Activated CD4-positive, alpha-beta T cell treated with anti-CD3 and anti-CD28 coated beads, Interleukin-2, amount 50 U/mL, for 4 hours (primary cell): Measurements from ENCODE around the gene ATP6V1C2.

Experiments
- DNase-seq, 2 experiments: peaks; one replicate each; pipeline ENCODE4 v3.0.0-alpha.2; 2020

The ATP6V1C2 gene

GRCh38 chr2:10733980-10734379 lies 12.6 kb downstream of the ATP6V1C2 start:
- no peak for DNase-seq

- no peak for DNase-seq
Observed at GRCh38 chr2:10738192-10738591, 16.8 kb downstream of the ATP6V1C2 start.

GRCh38 chr2:10740226-10740625 lies 18.8 kb downstream of the ATP6V1C2 start:
- DNase-seq = no peak

- no peak for DNase-seq
Observed at GRCh38 chr2:10741139-10741538, 19.7 kb downstream of the ATP6V1C2 start.

- DNase-seq = no peak
Observed at GRCh38 chr2:10742666-10743065, 21.2 kb downstream of the ATP6V1C2 start.

- DNase-seq = no peak
Observed at GRCh38 chr2:10750610-10751009, 29.2 kb downstream of the ATP6V1C2 start.

- no peak for DNase-seq
Observed at GRCh38 chr2:10752236-10752635, 30.8 kb downstream of the ATP6V1C2 start.

- DNase-seq = no peak
Observed at GRCh38 chr2:10753156-10753555, 31.7 kb downstream of the ATP6V1C2 start.

GRCh38 chr2:10753876-10754275 lies 32.4 kb downstream of the ATP6V1C2 start:
- DNase-seq = no peak

- DNase-seq = no peak
Observed at GRCh38 chr2:10755621-10756020, 34.2 kb downstream of the ATP6V1C2 start.

GRCh38 chr2:10757814-10758286 lies 36.4 kb downstream of the ATP6V1C2 start:
- no peak for DNase-seq

GRCh38 chr2:10759151-10759714 lies 37.8 kb downstream of the ATP6V1C2 start:
- no peak for DNase-seq

- no peak for DNase-seq
Observed at GRCh38 chr2:10760794-10761504, 39.5 kb downstream of the ATP6V1C2 start.

GRCh38 chr2:10761591-10761990 lies 40.2 kb downstream of the ATP6V1C2 start:
- no peak for DNase-seq

GRCh38 chr2:10762651-10763460 lies 41.4 kb downstream of the ATP6V1C2 start:
- DNase-seq = no peak

GRCh38 chr2:10763461-10763800 lies 42.0 kb downstream of the ATP6V1C2 start:
- no peak for DNase-seq

GRCh38 chr2:10764096-10764785 lies 42.8 kb downstream of the ATP6V1C2 start:
- no peak for DNase-seq

- DNase-seq = no peak
Observed at GRCh38 chr2:10764896-10765295, 43.5 kb downstream of the ATP6V1C2 start.

GRCh38 chr2:10765461-10765860 lies 44.0 kb downstream of the ATP6V1C2 start:
- no peak for DNase-seq

- DNase-seq = no peak
Observed at GRCh38 chr2:10765914-10766313, 44.5 kb downstream of the ATP6V1C2 start.

GRCh38 chr2:10768063-10768507 lies 46.7 kb downstream of the ATP6V1C2 start:
- no peak for DNase-seq

- no peak for DNase-seq
Observed at GRCh38 chr2:10770956-10771750, 49.7 kb downstream of the ATP6V1C2 start.
